IPS-11a (cell line): ENCODE results near the gene TFAM.

Experiments used
- H3K4me3 ChIP-seq: one replicate; pipeline ENCODE4 v1.5.1; 2013; ENCODE audit warnings: low read depth, low read length, control low read depth

TFAM gene

GRCh38 chr10:58384999-58385783, at the start of gene TFAM:
Gene TFAM (plus strand): TSS chr10:58385410. CDS start chr10:58385548, 138 bp downstream.
- H3K4me3 ChIP-seq: peak within 1 kb of the TSS; percentile 97

GRCh38 chr10:58336242-58336641, 49.0 kb upstream of the TFAM start:
- peak overlapping the region; percentile 83 for H3K4me3 ChIP-seq

GRCh38 chr10:58341422-58341821, 43.8 kb upstream of the TFAM start:
- H3K4me3 ChIP-seq: no peak overlapping the region

- no peak overlapping the region for H3K4me3 ChIP-seq
These were observed 43.3 kb upstream of the TFAM start for GRCh38 chr10:58341947-58342346.

GRCh38 chr10:58347967-58348366, 37.2 kb upstream of the TFAM start:
- H3K4me3 ChIP-seq: no peak overlapping the region

DNA sequence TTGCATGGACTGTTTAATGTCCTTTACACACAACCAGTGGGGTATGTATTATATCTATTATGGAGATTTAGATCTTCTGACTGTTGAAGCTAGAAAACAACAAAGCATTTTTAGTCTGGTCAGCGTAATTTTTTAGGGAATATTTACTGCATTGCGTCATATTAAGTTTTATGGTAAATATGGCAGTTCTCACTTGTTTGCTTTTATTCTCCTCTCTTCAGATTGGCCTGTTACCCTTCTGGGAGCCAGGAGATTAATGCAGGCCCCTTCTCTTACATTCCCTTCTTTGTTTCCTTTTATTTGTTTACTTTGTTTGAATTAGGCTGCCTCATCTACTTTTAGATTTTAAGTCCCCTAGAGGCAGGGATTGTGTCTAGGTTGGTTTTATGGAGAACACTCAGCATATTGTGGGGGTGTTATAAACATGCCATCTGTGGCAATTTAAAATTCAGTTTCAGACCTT, 36.6 kb upstream of the TFAM start:
- no peak overlapping the region for H3K4me3 ChIP-seq

- H3K4me3 ChIP-seq: no peak overlapping the region
These were observed 35.2 kb upstream of the TFAM start for GRCh38 chr10:58350023-58350422.

GRCh38 chr10:58350619-58351323, 34.4 kb upstream of the TFAM start:
- H3K4me3 ChIP-seq: no peak overlapping the region

- no peak overlapping the region for H3K4me3 ChIP-seq
These were observed 33.3 kb upstream of the TFAM start for GRCh38 chr10:58351616-58352578.

DNA sequence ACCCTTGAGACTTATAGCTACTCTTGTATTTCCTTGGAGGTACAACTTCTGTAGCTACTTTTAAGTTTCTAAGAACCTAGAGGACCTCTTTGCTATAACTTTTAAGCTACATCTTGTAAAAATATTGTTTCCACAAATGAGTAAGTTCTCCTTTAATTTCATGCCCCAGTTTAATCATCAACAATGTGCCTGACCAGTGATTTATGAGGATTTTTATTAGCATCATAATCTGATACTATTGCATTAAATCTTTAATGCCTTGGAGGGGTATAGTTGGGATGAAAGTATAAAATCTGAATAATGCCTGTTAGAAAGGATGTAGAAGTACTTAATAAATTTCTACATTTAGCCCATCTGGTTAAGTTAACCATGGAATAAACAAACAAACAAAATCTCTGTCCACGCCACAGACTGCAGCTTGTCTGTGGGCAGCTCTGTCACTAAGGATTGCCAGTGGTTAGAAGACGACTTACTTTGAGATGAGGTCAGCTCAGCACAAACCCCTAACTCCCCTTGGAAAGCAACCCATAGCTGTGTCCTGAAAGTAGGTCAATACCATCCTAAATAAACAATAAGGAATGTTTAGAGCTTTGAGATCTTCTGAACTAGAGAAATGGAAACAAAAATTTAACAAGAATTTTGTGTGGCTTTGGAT, 32.1 kb upstream of the TFAM start:
- H3K4me3 ChIP-seq: no peak overlapping the region

DNA sequence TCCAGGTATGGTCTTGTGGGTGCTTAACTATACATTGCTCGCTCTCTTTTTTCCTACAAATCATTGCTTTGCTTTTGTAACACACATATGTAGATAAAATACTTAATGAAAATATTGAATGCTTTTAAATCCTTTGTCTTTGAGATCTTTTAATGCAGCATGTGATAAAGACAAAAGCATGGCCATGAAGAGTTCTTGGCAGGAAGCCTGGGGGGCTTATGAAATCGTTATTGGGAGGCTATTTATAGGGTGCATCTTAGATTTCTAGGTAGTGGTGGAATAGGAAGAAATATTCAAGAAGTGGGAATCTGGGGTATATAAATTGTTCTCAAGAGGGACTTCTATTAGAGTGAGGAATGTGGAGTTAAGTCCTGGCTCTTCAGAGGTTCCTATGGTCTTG, 28.5 kb upstream of the TFAM start:
- H3K4me3 ChIP-seq: no peak overlapping the region

- H3K4me3 ChIP-seq: no peak overlapping the region
These were observed 26.8 kb upstream of the TFAM start for GRCh38 chr10:58358314-58358933.

DNA sequence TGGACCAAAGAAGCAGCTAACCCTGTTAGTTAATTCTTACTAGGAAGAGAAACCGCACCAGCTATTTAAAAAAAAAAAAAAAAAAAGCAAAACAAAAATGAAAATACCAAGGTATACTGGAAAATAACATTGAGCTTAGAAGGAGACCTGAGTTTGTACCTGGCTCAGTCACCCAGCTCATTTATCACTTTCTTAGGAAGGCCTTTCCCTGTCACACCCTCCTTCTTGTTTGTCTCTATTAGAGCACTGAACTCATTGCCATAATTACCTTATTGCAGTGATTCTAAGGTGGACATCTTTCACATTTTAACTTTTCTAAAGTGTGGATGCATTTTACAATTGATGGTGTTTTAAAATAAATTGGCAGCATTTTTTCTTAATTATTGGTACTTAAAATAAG, 26.3 kb upstream of the TFAM start:
- H3K4me3 ChIP-seq: no peak overlapping the region

- H3K4me3 ChIP-seq: no peak overlapping the region
These were observed 25.7 kb upstream of the TFAM start for GRCh38 chr10:58359541-58359940.

GRCh38 chr10:58360412-58361004, 24.7 kb upstream of the TFAM start:
- no peak overlapping the region for H3K4me3 ChIP-seq

GRCh38 chr10:58361353-58361752, 23.9 kb upstream of the TFAM start:
- no peak overlapping the region for H3K4me3 ChIP-seq

DNA sequence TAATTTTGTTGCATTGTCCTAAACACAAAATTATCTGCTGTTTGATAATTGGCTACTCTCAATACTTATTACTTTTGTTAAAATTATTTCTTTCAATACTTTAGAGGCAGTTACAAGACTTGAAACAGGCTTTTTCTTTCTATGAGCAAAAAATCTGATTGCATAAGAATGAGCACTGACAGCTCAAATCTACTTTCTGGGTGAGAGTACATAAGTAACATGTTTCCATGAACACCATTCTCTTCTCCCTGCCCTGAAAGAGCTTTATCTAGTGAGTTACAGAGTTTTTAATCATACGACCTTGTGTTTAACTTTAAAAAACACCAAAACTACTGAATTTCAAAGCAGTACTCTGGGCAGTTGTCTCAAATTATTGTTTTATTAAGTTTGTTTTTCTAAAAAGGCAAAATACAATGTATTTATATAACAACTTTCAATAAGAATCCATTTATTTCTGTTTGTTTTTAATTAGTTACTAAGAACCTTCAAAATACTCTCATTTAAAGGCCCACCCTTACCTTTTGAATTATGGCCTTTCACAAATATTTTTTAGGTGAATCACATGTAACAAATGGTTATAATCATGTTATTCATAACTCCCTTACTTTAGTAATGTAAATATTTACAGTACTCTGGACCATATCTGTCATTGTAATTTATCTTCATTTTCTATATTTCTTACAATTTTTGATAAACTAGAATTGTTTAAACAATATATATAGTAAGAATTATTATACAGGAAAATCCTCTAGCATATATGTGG, 23.0 kb upstream of the TFAM start:
- H3K4me3 ChIP-seq: no peak overlapping the region

DNA sequence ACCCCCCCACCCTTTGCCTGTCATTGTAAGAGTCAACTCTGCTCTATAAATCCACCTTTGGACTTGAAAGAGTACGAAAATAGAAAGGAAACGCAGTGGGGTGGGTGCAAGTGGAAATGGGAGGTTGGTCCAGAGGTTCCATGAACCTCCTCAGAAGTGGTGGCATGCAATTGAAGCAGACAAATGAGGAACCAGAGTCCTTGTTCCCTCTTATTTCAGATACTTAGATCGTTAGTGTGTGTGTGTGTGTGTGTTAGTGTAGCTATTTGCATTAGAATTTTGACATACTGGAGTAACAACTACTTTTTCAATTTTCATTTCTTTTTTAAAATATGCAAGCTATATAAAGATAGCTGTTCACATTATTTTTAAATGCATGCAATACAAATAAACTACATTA, 18.1 kb upstream of the TFAM start:
- no peak overlapping the region for H3K4me3 ChIP-seq

GRCh38 chr10:58371473-58371872, 13.7 kb upstream of the TFAM start:
- no peak overlapping the region for H3K4me3 ChIP-seq
